RWPE1 (cell line): ENCODE measurements around the gene TMEM41B.
"Not testable (repeated sequence)": the region's sequence is repeated elsewhere in the genome, so short reads cannot be mapped to it uniquely, and the experiment has no call there.

Source experiments
- CTCF ChIA-PET: fragments of 350-600 bp; sonication (Branson Sonifier 250); formaldehyde crosslinking; extraction: SDS; loops from one replicate; lab custom pipeline; 2021; lab: Yijun Ruan, JAX
- POLR2A ChIA-PET: fragments of 400-600 bp; formaldehyde crosslinking; extraction: SDS; loops from one replicate; lab custom pipeline; 2020; ENCODE audit warnings: antibody characterized with exemption; ENCODE audit not compliant: low non-redundant PET; lab: Yijun Ruan, JAX
- DNase-seq: peaks from one replicate; pipeline ENCODE4 v3.0.0; 2012; ENCODE audit warnings: low spot score
- H3K27ac ChIP-seq: fragments of 450-650 bp; 2 replicates; pipeline ENCODE4 v1.5.1; 2017
- TF ChIP-seq, protein P1 (sequence below): fragments of 450-650 bp; conservative IDR thresholded peaks from 2 replicates; pipeline ENCODE4 v1.5.1; 2017; ENCODE audit warnings: low read depth, mild to moderate bottlenecking

The TMEM41B gene

GRCh38 chr11:9265211-9266131 is 48.9 kb downstream of the TMEM41B start, which contains the start of gene DENND5A:
DENND5A (minus strand) TSS chr11:9265350; CDS start chr11:9265069, 281 bp downstream.
- TF ChIP-seq, protein P1, sequence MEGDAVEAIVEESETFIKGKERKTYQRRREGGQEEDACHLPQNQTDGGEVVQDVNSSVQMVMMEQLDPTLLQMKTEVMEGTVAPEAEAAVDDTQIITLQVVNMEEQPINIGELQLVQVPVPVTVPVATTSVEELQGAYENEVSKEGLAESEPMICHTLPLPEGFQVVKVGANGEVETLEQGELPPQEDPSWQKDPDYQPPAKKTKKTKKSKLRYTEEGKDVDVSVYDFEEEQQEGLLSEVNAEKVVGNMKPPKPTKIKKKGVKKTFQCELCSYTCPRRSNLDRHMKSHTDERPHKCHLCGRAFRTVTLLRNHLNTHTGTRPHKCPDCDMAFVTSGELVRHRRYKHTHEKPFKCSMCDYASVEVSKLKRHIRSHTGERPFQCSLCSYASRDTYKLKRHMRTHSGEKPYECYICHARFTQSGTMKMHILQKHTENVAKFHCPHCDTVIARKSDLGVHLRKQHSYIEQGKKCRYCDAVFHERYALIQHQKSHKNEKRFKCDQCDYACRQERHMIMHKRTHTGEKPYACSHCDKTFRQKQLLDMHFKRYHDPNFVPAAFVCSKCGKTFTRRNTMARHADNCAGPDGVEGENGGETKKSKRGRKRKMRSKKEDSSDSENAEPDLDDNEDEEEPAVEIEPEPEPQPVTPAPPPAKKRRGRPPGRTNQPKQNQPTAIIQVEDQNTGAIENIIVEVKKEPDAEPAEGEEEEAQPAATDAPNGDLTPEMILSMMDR = no peak
- ChIA-PET POLR2A (interaction anchor here (0.6 kb wide), 1 partner anchor 120 kb away, joined by 4 read pairs; no protein-coding TSS in a partner anchor), CTCF (interaction anchor here (0.6 to 0.9 kb wide), 3 partner anchors 391 to 812 kb away, joined by 3 to 5 read pairs (median 3); no protein-coding TSS in a partner anchor)
- H3K27ac ChIP-seq = peak within 1 kb of the TSS; percentile 86
- peak; percentile 96 for DNase-seq

DNA sequence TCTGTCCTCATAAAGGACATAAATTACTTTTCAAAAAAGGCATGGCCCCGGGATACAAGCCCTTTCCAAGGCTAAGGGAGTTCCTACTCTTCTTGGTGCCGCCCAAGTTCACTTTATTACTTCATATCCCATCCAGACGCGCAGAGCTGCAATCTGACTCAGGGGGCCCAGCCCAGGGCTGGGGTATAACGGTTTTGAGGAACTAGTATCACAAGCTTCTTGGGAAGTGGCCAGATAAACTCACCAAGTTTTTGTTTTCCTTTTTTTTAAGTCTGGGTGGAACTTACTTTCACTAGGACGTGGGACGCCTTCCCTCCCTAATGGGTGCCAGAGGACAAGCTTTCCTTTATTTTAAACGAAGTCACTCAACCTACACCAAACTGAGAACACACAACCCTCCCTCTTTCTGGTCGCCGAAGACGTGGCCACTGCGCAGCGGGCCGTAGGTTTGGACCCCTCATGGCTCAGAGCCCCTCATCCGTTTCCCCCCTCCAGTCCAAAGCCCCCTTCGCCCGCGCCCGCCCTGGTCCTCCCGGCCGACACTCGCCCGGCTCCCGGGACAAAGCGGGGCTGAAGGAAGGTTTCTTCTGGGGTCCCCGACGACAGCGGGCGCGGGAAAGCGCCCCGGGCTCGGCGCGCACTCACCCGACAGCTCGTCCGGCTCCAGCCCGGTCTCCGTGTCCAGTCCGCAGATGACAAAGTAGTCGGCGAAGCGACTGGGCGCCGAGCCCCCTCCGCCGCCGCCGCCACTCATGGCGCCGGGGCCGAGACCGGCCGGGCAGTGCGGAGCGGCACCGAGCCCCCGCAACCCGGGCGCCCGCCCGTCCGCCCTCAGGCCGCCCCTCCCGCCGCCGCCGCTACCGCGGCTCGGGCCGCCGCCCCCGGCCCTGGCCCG is 49.8 kb downstream of the TMEM41B start:
- peak; percentile 43 for DNase-seq
- TF ChIP-seq, protein P1 = no peak
- peak overlapping the region; percentile 86 for H3K27ac ChIP-seq
- ChIA-PET CTCF (interaction anchor here (0.6 to 0.7 kb wide), 3 partner anchors 353 to 813 kb away, joined by 3 to 5 read pairs (median 4); no protein-coding TSS in a partner anchor), POLR2A (interaction anchor here (0.6 to 0.7 kb wide), 2 partner anchors 9 to 121 kb away, joined by 3 to 4 read pairs; no protein-coding TSS in a partner anchor)

- peak overlapping the region; percentile 86 for H3K27ac ChIP-seq
- POLR2A ChIA-PET = interaction anchor here (0.7 kb wide), 1 partner anchor 9 kb away, joined by 3 read pairs; no protein-coding TSS in a partner anchor
- CTCF ChIA-PET = no interaction called here
- peak; percentile 28 for DNase-seq
- TF ChIP-seq, protein P1 = no peak
These were observed 50.5 kb downstream of the TMEM41B start for GRCh38 chr11:9263840-9264315.

GRCh38 chr11:9260838-9261146 is 53.6 kb downstream of the TMEM41B start:
- not testable (repeated sequence) for DNase-seq, H3K27ac ChIP-seq
- POLR2A ChIA-PET = interaction anchor here (0.5 kb wide), 1 partner anchor 50 kb away, joined by 4 read pairs; no protein-coding TSS in a partner anchor
- CTCF ChIA-PET = interaction anchor here (1.0 kb wide), 1 partner anchor 1041 kb away, joined by 4 read pairs; no protein-coding TSS in a partner anchor

- H3K27ac ChIP-seq = no peak overlapping the region
- no peak for DNase-seq
- TF ChIP-seq, protein P1 = peak; percentile 26
- ChIA-PET CTCF (interaction anchor here (0.6 kb wide), 1 partner anchor 148 kb away, joined by 4 read pairs; no protein-coding TSS in a partner anchor), POLR2A (interaction anchor here (0.5 kb wide), 1 partner anchor 50 kb away, joined by 4 read pairs; no protein-coding TSS in a partner anchor)
These were observed 54.2 kb downstream of the TMEM41B start for GRCh38 chr11:9259981-9260837.

DNA sequence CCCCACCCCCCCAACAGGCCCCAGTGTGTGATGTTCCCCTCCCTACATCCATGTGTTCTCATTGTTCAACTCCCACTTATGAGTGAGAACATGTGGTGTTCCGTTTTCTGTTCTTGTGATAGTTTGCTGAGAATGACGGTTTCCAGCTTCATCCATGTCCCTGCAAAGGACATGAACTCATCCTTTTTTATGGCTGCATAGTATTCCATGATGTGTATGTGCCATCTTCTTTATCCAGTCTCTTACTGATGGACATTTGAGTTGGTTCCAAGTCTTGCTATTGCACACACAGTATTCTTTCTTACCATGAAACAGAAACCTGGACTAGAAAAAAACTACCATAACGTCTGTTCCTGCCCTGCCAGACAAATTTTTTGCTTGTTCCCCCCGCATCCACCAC is 56.1 kb downstream of the TMEM41B start:
- H3K27ac ChIP-seq, CTCF ChIA-PET, DNase-seq, POLR2A ChIA-PET: not testable (repeated sequence)
